HCT116 (cell line): ENCODE data around the gene TRABD. TPM values are rescaled to one million over a fixed set of nuclear protein-coding genes. Genes with fewer than 3 reads are reported as not detected.
A peak's percentile ranks its signal among the peaks of the same experiment; 100 is the strongest.

Experiments
- ATAC-seq: fragments of 200-7000 bp; cut with Tn5 transposase; 2 replicates; pipeline ENCODE4 v1.9.1; 2020; ENCODE audit warnings: mild to moderate bottlenecking, moderate library complexity
- BruUV-seq: library from RNA; stranded (reverse); fragments of 400-500 nt; replicated peaks from 2 replicates; lab custom pipeline; 2021; lab: Mats Ljungman, UMichigan
- CTCF ChIA-PET: fragments of 300-600 bp; sonication (Branson Sonifier 250); formaldehyde crosslinking; loops from one replicate; lab custom pipeline; 2021; ENCODE audit warnings: antibody characterized with exemption; lab: Charles Lee
- POLR2A ChIA-PET: fragments of 300-600, 350-600 bp; sonication (Branson Sonifier 250); formaldehyde crosslinking; loops from one replicate; lab custom pipeline; 2021; ENCODE audit warnings: antibody characterized with exemption; lab: Charles Lee
- RAD21 ChIA-PET, 2 experiments: fragments of 300-600 bp; sonication (Branson Sonifier 250); formaldehyde crosslinking; loops; one replicate each; lab custom pipeline; 2023; ENCODE audit warnings: low total read pairs in 2 of 2; ENCODE audit not compliant: uncharacterized antibody in 2 of 2, unreplicated experiment in 2 of 2, low non-redundant PET in 1 of 2; lab: Charles Lee
- DNase-seq: peaks from one replicate; pipeline ENCODE4 v3.0.0-alpha.2; 2010; ENCODE audit warnings: low read depth, low spot score
- H2AFZ ChIP-seq: fragments of 200-600 bp; shearing (Covaris generic), sonication (generic); 2 replicates; pipeline ENCODE4 v1.6.1; 2017; ENCODE audit warnings: low read depth, mixed run types, mixed read lengths, antibody characterized with exemption, low read length; ENCODE audit not compliant: poor library complexity, severe bottlenecking
- H3K27ac ChIP-seq: 2 replicates; pipeline ENCODE4 v1.5.1; 2012; ENCODE audit warnings: low read depth, low read length
- H3K27me3 ChIP-seq: fragments of 200-600 bp; sonication (generic); 2 replicates; pipeline ENCODE4 v1.6.1; 2016; ENCODE audit warnings: mixed run types, low read length, mixed read lengths; ENCODE audit not compliant: insufficient read depth
- H3K36me3 ChIP-seq, 2 experiments: fragments of 200-500 bp in 1 of 2; fragments of 200-600 bp in 1 of 2; sonication (Bioruptor generic) in 1 of 2; sonication (generic) in 1 of 2; 2 replicates each; pipeline versions ENCODE4 v1.5.1 to v1.6.1; 2014 to 2016; ENCODE audit warnings: low read length in 2 of 2, inconsistent platforms in 1 of 2, mixed read lengths in 1 of 2, mixed run types in 1 of 2; ENCODE audit not compliant: insufficient read depth in 2 of 2, control insufficient read depth in 1 of 2
- H3K4me1 ChIP-seq, 2 experiments: fragments of 200-600 bp in 1 of 2; sonication (generic) in 1 of 2; 2 replicates each; pipeline versions ENCODE4 v1.5.1 to v1.6.1; 2012 to 2017; ENCODE audit warnings: low read length in 2 of 2, inconsistent platforms in 1 of 2, mild to moderate bottlenecking in 1 of 2, mixed read lengths in 1 of 2, mixed run types in 1 of 2, moderate library complexity in 1 of 2; ENCODE audit not compliant: insufficient read depth in 2 of 2, control insufficient read depth in 1 of 2
- H3K4me2 ChIP-seq: fragments of 200-600 bp; sonication (generic); 2 replicates; pipeline ENCODE4 v1.6.1; 2017; ENCODE audit warnings: mixed run types, low read length, mixed read lengths
- H3K4me3 ChIP-seq, 2 experiments: fragments of 200-600 bp in 1 of 2; sonication (generic) in 1 of 2; replicated peaks in 1 of 2; 2 replicates each; pipeline ENCODE4 v1.5.1; 2011 to 2016; ENCODE audit warnings: low read length in 2 of 2, control low read depth in 1 of 2, low read depth in 1 of 2, mild to moderate bottlenecking in 1 of 2, mixed read lengths in 1 of 2, mixed run types in 1 of 2
- H3K79me2 ChIP-seq: fragments of 200-600 bp; sonication (generic); 2 replicates; pipeline ENCODE4 v1.6.1; 2017; ENCODE audit warnings: mild to moderate bottlenecking, mixed run types, low read length, moderate library complexity, mixed read lengths; ENCODE audit not compliant: insufficient read depth
- H3K9ac ChIP-seq: fragments of 200-600 bp; sonication (generic); 2 replicates; pipeline ENCODE4 v1.6.1; 2016; ENCODE audit warnings: low read length, mixed read lengths
- H3K9me2 ChIP-seq: fragments of 200-600 bp; sonication (generic), shearing (Covaris generic); 2 replicates; pipeline ENCODE4 v1.6.1; 2017; ENCODE audit warnings: mixed run types, mild to moderate bottlenecking, moderate library complexity; ENCODE audit not compliant: insufficient read depth
- H3K9me3 ChIP-seq, 2 experiments: fragments of 200-500 bp in 1 of 2; fragments of 200-600 bp in 1 of 2; sonication (Bioruptor generic) in 1 of 2; sonication (generic) in 1 of 2; 2 replicates each; pipeline ENCODE4 v1.6.1; 2014 to 2017; ENCODE audit warnings: low read length in 2 of 2, mixed read lengths in 2 of 2, inconsistent platforms in 1 of 2, low read depth in 1 of 2, mild to moderate bottlenecking in 1 of 2, mixed run types in 1 of 2, moderate library complexity in 1 of 2; ENCODE audit not compliant: control insufficient read depth in 1 of 2, insufficient read depth in 1 of 2
- H4K20me1 ChIP-seq: fragments of 200-600 bp; sonication (generic), shearing (Covaris generic); 2 replicates; pipeline ENCODE4 v1.6.1; 2017; ENCODE audit warnings: mixed run types, mild to moderate bottlenecking, moderate library complexity; ENCODE audit not compliant: insufficient read depth
- CBX3 ChIP-seq: IDR thresholded peaks from 2 replicates; pipeline ENCODE4 v1.6.1; 2012; ENCODE audit warnings: low read depth
- ELF1 ChIP-seq: IDR thresholded peaks from 2 replicates; pipeline ENCODE4 v1.6.1; 2012; ENCODE audit warnings: low read depth, borderline replicate concordance
- ZFX ChIP-seq: fragments of 450-650 bp; IDR thresholded peaks from 2 replicates; pipeline ENCODE4 v1.6.1; 2017
- ZNF274 ChIP-seq: fragments of 200-500 bp; sonication (Bioruptor generic); IDR thresholded peaks from 2 replicates; pipeline ENCODE4 v1.6.1; 2014; ENCODE audit warnings: mild to moderate bottlenecking, low read depth, low read length, inconsistent platforms
- intact Hi-C: fragments of 100-400 bp; cut with micrococcal nuclease; formaldehyde crosslinking; loops from 2 replicates; pipeline ENCODE4 v1.10.0; 2022
- total RNA-seq: library from RNA; stranded (reverse); gene quantifications from one replicate; pipeline ENCODE4 v1.2.1, GENCODE V29; 2021; ENCODE audit not compliant: unreplicated experiment

Gene TRABD
- total RNA-seq, 1 experiment from 2014 or later: 90.3 TPM

GRCh38 chr22:50192436-50193204 lies 6.9 kb downstream of the TRABD start:
- ChIA-PET POLR2A (no interaction called here), CTCF (no interaction called here), RAD21 (no interaction called here)
- H3K27me3 ChIP-seq: no peaks in the 10 kb centered on the region
- no peak overlapping the region for H2AFZ ChIP-seq
- H4K20me1 ChIP-seq: peaks cover 6% of the 10 kb centered on the region; the same call in 1 of the 2 replicates
- H3K4me3 ChIP-seq: no peak overlapping the region
- BruUV-seq: no TSS peak
- no peaks in the 10 kb centered on the region for H3K9me2 ChIP-seq
- peaks cover 2 to 20% of the 10 kb centered on the region in 2 experiments; a peak in 3 of 4 replicates for H3K36me3 ChIP-seq
- no peak for DNase-seq
- no peak overlapping the region for H3K9ac ChIP-seq
- intact Hi-C loops: no loop called here
- TF ChIP-seq CBX3 (no peak), ZFX (no peak)
- peaks cover 68% of the 10 kb centered on the region for H3K79me2 ChIP-seq
- H3K4me1 ChIP-seq: peaks cover 15 to 31% of the 10 kb centered on the region in 2 experiments
- peak overlapping the region; percentile 27; the same call in 1 of the 2 replicates for H3K27ac ChIP-seq
- no peak overlapping the region for H3K4me2 ChIP-seq
- H3K9me3 ChIP-seq: no peaks in the 10 kb centered on the region
- ATAC-seq: no peak

GRCh38 chr22:50193621-50194020 lies 7.9 kb downstream of the TRABD start:
- Histone ChIP-seq H3K9me2 (no peaks in the 10 kb centered on the region), H3K4me3 (no peak overlapping the region), H3K27ac (no peak overlapping the region), H3K9me3 (no peaks in the 10 kb centered on the region), H3K4me1 (peaks cover 15 to 27% of the 10 kb centered on the region in 2 experiments), H3K27me3 (no peaks in the 10 kb centered on the region)
- CTCF ChIA-PET: no interaction called here
- intact Hi-C loops: no loop called here
- TF ChIP-seq ELF1 (no peak), ZNF274 (no peak)
- TF ChIP-seq, all 23 proteins: peak for 0
- Histone ChIP-seq H4K20me1 (peaks cover 6% of the 10 kb centered on the region; the same call in 1 of the 2 replicates), H3K9ac (no peak overlapping the region), H3K4me2 (no peak overlapping the region), H2AFZ (no peak overlapping the region), H3K79me2 (peaks cover 60% of the 10 kb centered on the region), H3K36me3 (peaks cover 2 to 20% of the 10 kb centered on the region in 2 experiments; a peak in 3 of 4 replicates)
- ChIA-PET POLR2A (no interaction called here), RAD21 (no interaction called here)
- DNase-seq: no peak
- no peak for ATAC-seq
- no TSS peak for BruUV-seq
